HepG2 (cell line): ENCODE results near the gene EIF5A2. TPM values are rescaled to one million over a fixed set of nuclear protein-coding genes. Genes with fewer than 3 reads are reported as not detected.
A peak's percentile ranks its signal among the peaks of the same experiment; 100 is the strongest.

Experiments used
- FOXK1 ChIP-seq: sonication (generic); formaldehyde crosslinking; IDR thresholded peaks from 2 replicates; pipeline ENCODE4 v1.4.0; 2020; ENCODE audit warnings: low read depth, missing genetic modification reagents, borderline replicate concordance
- HNRNPL ChIP-seq: fragments of 200-400 bp; formaldehyde crosslinking; IDR thresholded peaks from 2 replicates; pipeline ENCODE4 v1.6.1; 2017; ENCODE audit warnings: mild to moderate bottlenecking, low read depth, low read length
- NFRKB ChIP-seq: fragments of 450-650 bp; IDR thresholded peaks from 2 replicates; pipeline ENCODE4 v1.6.1; 2017
- NR2F6 ChIP-seq, 2 experiments: IDR thresholded peaks; 2 replicates each; pipeline ENCODE4 v1.6.1; 2016; ENCODE audit warnings: antibody characterized with exemption in 1 of 2, mild to moderate bottlenecking in 1 of 2
- PBX3 ChIP-seq: sonication (generic); formaldehyde crosslinking; IDR thresholded peaks from 2 replicates; pipeline ENCODE4 v1.8.1; 2023; ENCODE audit warnings: missing genetic modification reagents, inconsistent platforms, borderline replicate concordance
- SALL1 ChIP-seq: sonication (generic); formaldehyde crosslinking; IDR thresholded peaks from 2 replicates; pipeline ENCODE4 v1.8.0; 2022; ENCODE audit warnings: mild to moderate bottlenecking, missing genetic modification reagents
- STAT5B ChIP-seq: sonication (generic); formaldehyde crosslinking; IDR thresholded peaks from 2 replicates; pipeline ENCODE4 v1.4.0; 2020; ENCODE audit warnings: missing genetic modification reagents
- TARDBP ChIP-seq: sonication (generic); formaldehyde crosslinking; IDR thresholded peaks from 2 replicates; pipeline ENCODE4 v1.8.0; 2022; ENCODE audit warnings: mild to moderate bottlenecking, missing genetic modification reagents
- ZBTB4 ChIP-seq: sonication (generic); formaldehyde crosslinking; IDR thresholded peaks from 2 replicates; pipeline ENCODE4 v1.4.0; 2020; ENCODE audit warnings: missing genetic modification reagents, mild to moderate bottlenecking, borderline replicate concordance
- ZFP90 ChIP-seq: sonication (generic); formaldehyde crosslinking; IDR thresholded peaks from 2 replicates; pipeline ENCODE4 v1.8.0; 2022; ENCODE audit warnings: missing genetic modification reagents, mild to moderate bottlenecking, inconsistent platforms, borderline replicate concordance
- ZKSCAN5 ChIP-seq: sonication (generic); formaldehyde crosslinking; IDR thresholded peaks from 2 replicates; pipeline ENCODE4 v1.5.1; 2020; ENCODE audit warnings: mild to moderate bottlenecking, missing genetic modification reagents
- ZNF263 ChIP-seq: sonication (generic); formaldehyde crosslinking; IDR thresholded peaks from 2 replicates; pipeline ENCODE4 v1.4.0; 2020; ENCODE audit warnings: missing genetic modification reagents
- ZNF3 ChIP-seq: IDR thresholded peaks from 2 replicates; pipeline ENCODE4 v1.7.0; 2017; ENCODE audit warnings: inconsistent platforms
- ZNF331 ChIP-seq: sonication (generic); formaldehyde crosslinking; IDR thresholded peaks from 2 replicates; pipeline ENCODE4 v1.4.0; 2020; ENCODE audit warnings: missing genetic modification reagents
- ZNF460 ChIP-seq: sonication (generic); formaldehyde crosslinking; IDR thresholded peaks from 2 replicates; pipeline ENCODE4 v1.5.1; 2020; ENCODE audit warnings: missing genetic modification reagents, mild to moderate bottlenecking, borderline replicate concordance
- ZNF510 ChIP-seq: sonication (generic); formaldehyde crosslinking; IDR thresholded peaks from 2 replicates; pipeline ENCODE4 v1.4.0; 2020; ENCODE audit warnings: low read depth, mild to moderate bottlenecking, missing genetic modification reagents
- ZNF589 ChIP-seq: sonication (generic); formaldehyde crosslinking; conservative IDR thresholded peaks from 2 replicates; pipeline ENCODE4 v1.8.0; 2022; ENCODE audit warnings: mild to moderate bottlenecking, moderate library complexity, missing genetic modification reagents
- ZNF660 ChIP-seq: sonication (generic); formaldehyde crosslinking; IDR thresholded peaks from 2 replicates; pipeline ENCODE4 v1.5.1; 2020; ENCODE audit warnings: mild to moderate bottlenecking, low read depth, missing genetic modification reagents, borderline replicate concordance
- ZNF792 ChIP-seq: IDR thresholded peaks from 2 replicates; pipeline ENCODE4 v1.6.1; 2016
- polyA plus RNA-seq, 8 experiments: library from polyadenylated mRNA; depleted of rRNA in 3 of 8; stranded (reverse) in 7 of 8; unstranded in 1 of 8; fragments of >200 nt; fragmentation: Illumina TruSeq in 4 of 8; extraction: Trizol in 4 of 8; gene quantifications; 2 replicates each; pipeline versions ENCODE4 v1.2.1 to v1.2.3, GENCODE V29; 2011 to 2016; ENCODE audit warnings: low read depth in 4 of 8, missing spikeins in 1 of 8, mixed read lengths in 1 of 8; ENCODE audit not compliant: insufficient read depth in 1 of 8
- total RNA-seq, 5 experiments: library from RNA; depleted of rRNA; stranded (reverse); fragments of >200 nt; fragmentation: Illumina TruSeq; extraction: Trizol; gene quantifications; 2 replicates each; pipeline ENCODE4 v1.2.3, GENCODE V29; 2016; ENCODE audit warnings: low read depth in 1 of 5
- TF ChIP-seq, protein P1 (sequence below): IDR thresholded peaks from 2 replicates; pipeline ENCODE4 v1.6.1; 2016; ENCODE audit warnings: low read depth
- TF ChIP-seq, protein P2 (sequence below): IDR thresholded peaks from 2 replicates; pipeline ENCODE4 v1.6.1; 2016; ENCODE audit warnings: low read depth, borderline replicate concordance

EIF5A2 gene
- total and polyA plus RNA-seq, 2 of the 13 experiments (the other 11 are each of a cell fraction or from before 2014, with no cell fraction given): 3.5 to 9.4 TPM

- peak; percentile 75; the same call in 1 of the 2 replicates for TF ChIP-seq FOXK1 (CRISPR knock-in tag)
- TF ChIP-seq PBX3: no peak
- peak; percentile 50; the same call in 1 of the 2 replicates for TF ChIP-seq HNRNPL
- no peak for TF ChIP-seq ZNF510 (CRISPR knock-in tag)
- no peak; the same call in 1 of the 2 replicates for TF ChIP-seq ZFP90
- peak; percentile 91 for TF ChIP-seq SALL1
- no peak for TF ChIP-seq ZNF589 (CRISPR knock-in tag)
- TF ChIP-seq NFRKB: peak; percentile 72; the same call in 1 of the 2 replicates
- TF ChIP-seq ZNF3: no peak
- TF ChIP-seq, protein P1, sequence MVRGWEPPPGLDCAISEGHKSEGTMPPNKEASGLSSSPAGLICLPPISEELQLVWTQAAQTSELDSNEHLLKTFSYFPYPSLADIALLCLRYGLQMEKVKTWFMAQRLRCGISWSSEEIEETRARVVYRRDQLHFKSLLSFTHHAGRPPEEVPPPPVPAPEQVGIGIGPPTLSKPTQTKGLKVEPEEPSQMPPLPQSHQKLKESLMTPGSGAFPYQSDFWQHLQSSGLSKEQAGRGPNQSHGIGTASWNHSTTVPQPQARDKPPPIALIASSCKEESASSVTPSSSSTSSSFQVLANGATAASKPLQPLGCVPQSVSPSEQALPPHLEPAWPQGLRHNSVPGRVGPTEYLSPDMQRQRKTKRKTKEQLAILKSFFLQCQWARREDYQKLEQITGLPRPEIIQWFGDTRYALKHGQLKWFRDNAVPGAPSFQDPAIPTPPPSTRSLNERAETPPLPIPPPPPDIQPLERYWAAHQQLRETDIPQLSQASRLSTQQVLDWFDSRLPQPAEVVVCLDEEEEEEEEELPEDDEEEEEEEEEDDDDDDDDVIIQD (CRISPR knock-in tag): peak; percentile 37; the same call in 1 of the 2 replicates
- no peak for TF ChIP-seq ZNF660 (CRISPR knock-in tag)
- peak; percentile 92 for TF ChIP-seq ZNF331 (CRISPR knock-in tag)
- TF ChIP-seq ZNF792: peak; percentile 83
- no peak for TF ChIP-seq ZNF460
- peak; percentile 87; the same call in 1 of the 2 replicates for TF ChIP-seq ZBTB4
- no peak for TF ChIP-seq NR2F6 (IDR thresholded peaks at IDR 0.05)
- TF ChIP-seq NR2F6 (CRISPR knock-in tag; IDR thresholded peaks at IDR 0.05): peak; percentile 19; the same call in 1 of the 2 replicates
- TF ChIP-seq ZNF263 (CRISPR knock-in tag): peak; percentile 36; the same call in 1 of the 2 replicates
- TF ChIP-seq, protein P2, sequence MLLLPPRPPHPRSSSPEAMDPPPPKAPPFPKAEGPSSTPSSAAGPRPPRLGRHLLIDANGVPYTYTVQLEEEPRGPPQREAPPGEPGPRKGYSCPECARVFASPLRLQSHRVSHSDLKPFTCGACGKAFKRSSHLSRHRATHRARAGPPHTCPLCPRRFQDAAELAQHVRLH (CRISPR knock-in tag): peak; percentile 94; the same call in 1 of the 2 replicates
- TF ChIP-seq STAT5B: no peak
- TF ChIP-seq TARDBP (CRISPR knock-in tag): peak; percentile 86
- TF ChIP-seq ZKSCAN5 (CRISPR knock-in tag): no peak
These were observed 38.5 kb downstream of the EIF5A2 start, which contains the start of gene RPL22L1 (continued) for GRCh38 chr3:170869645-170870593.
